K562 (cell line): ENCODE data around the gene ZP3. TPM values are rescaled to one million over a fixed set of nuclear protein-coding genes. Genes with fewer than 3 reads are reported as not detected.
A peak's percentile ranks its signal among the peaks of the same experiment; 100 is the strongest.

Source experiments
- ATAC-seq: fragments of 200-7000 bp; cut with Tn5 transposase; 3 replicates; pipeline ENCODE4 v1.9.1; 2020; ENCODE audit warnings: moderate library complexity
- BruUV-seq: library from RNA; stranded (reverse); fragments of 400-500 nt; replicated peaks from 2 replicates; lab custom pipeline; 2021; lab: Mats Ljungman, UMichigan
- CTCF ChIA-PET: fragments of 300-600 bp; formaldehyde crosslinking; extraction: SDS; loops from one replicate; lab custom pipeline; 2021; ENCODE audit warnings: low intra/inter-chr PET ratio; lab: Yijun Ruan, JAX
- POLR2A ChIA-PET: fragments of 300-600, 350-650 bp; sonication (Branson Sonifier 250); formaldehyde crosslinking; extraction: SDS; loops from one replicate; lab custom pipeline; 2021; ENCODE audit warnings: antibody characterized with exemption, inconsistent platforms; lab: Yijun Ruan, JAX
- DNase-seq, 4 experiments: peaks; one replicate each; pipeline versions ENCODE4 v3.0.0 to v3.0.0-alpha.2; 2011 to 2018; ENCODE audit warnings: low spot score in 3 of 4, mixed read lengths in 3 of 4; ENCODE audit errors: extremely low read depth in 1 of 4
- FAIRE-seq: peaks from 2 replicates; lab custom pipeline; 2011; peaks lifted over from hg19 to GRCh38; lab: Jason Lieb, UNC
- H2AFZ ChIP-seq: 2 replicates; pipeline ENCODE4 v1.6.0; 2011; ENCODE audit warnings: low read depth, low read length, control low read depth, inconsistent platforms
- H3K27ac ChIP-seq: fragments of 200-600 bp; 3 replicates; pipeline ENCODE4 v1.8.0; 2011; ENCODE audit warnings: low read depth, mild to moderate bottlenecking, control low read depth, inconsistent platforms, low read length, moderate library complexity, mixed read lengths; ENCODE audit errors: extremely low read depth
- H3K27me3 ChIP-seq, 2 experiments: fragments of 300-600 bp in 1 of 2; 2 replicates in 1 of 2; 3 replicates in 1 of 2; pipeline versions ENCODE4 v1.6.0 to v1.8.0; 2011; ENCODE audit warnings: inconsistent platforms in 2 of 2, low read length in 2 of 2, mild to moderate bottlenecking in 1 of 2, mixed read lengths in 1 of 2, moderate library complexity in 1 of 2; ENCODE audit not compliant: control insufficient read depth in 2 of 2, insufficient read depth in 2 of 2
- H3K36me3 ChIP-seq: fragments of 300-600 bp; 3 replicates; pipeline ENCODE4 v1.8.0; 2011; ENCODE audit warnings: mild to moderate bottlenecking, low read length, inconsistent platforms; ENCODE audit not compliant: control insufficient read depth, insufficient read depth
- H3K4me1 ChIP-seq, 2 experiments: fragments of 200-600 bp in 1 of 2; replicated peaks in 1 of 2; 2 replicates in 1 of 2; 3 replicates in 1 of 2; pipeline versions ENCODE4 v1.5.1 to v1.8.0; 2011; ENCODE audit warnings: inconsistent platforms in 2 of 2, low read length in 2 of 2, mild to moderate bottlenecking in 1 of 2, mixed read lengths in 1 of 2, moderate library complexity in 1 of 2; ENCODE audit not compliant: control insufficient read depth in 2 of 2, insufficient read depth in 2 of 2
- H3K4me2 ChIP-seq: 2 replicates; pipeline ENCODE4 v1.6.1; 2011; ENCODE audit warnings: low read length, control low read depth, inconsistent platforms, mixed read lengths; ENCODE audit not compliant: insufficient read depth
- H3K4me3 ChIP-seq: fragments of 200-600 bp; sonication (generic), shearing (Covaris generic); 2 replicates; pipeline ENCODE4 v1.5.1; 2016; ENCODE audit warnings: control low read depth, inconsistent platforms
- H3K79me2 ChIP-seq: fragments of 200-600 bp; 3 replicates; pipeline ENCODE4 v1.8.0; 2011; ENCODE audit warnings: low read length, inconsistent platforms; ENCODE audit not compliant: control insufficient read depth, insufficient read depth
- H3K9ac ChIP-seq, 2 experiments: 2 replicates each; pipeline versions ENCODE4 v1.6.0 to v1.6.1; 2011; ENCODE audit warnings: low read depth in 2 of 2, low read length in 2 of 2, control low read depth in 1 of 2, inconsistent platforms in 1 of 2, mild to moderate bottlenecking in 1 of 2, mixed read lengths in 1 of 2; ENCODE audit not compliant: insufficient read depth in 1 of 2
- H3K9me1 ChIP-seq: one replicate; pipeline ENCODE4 v1.6.0; 2011; ENCODE audit warnings: inconsistent platforms, mild to moderate bottlenecking, low read length, moderate library complexity; ENCODE audit not compliant: control insufficient read depth, insufficient read depth
- H3K9me3 ChIP-seq: replicated peaks from 2 replicates; pipeline ENCODE4 v1.5.1; 2011; ENCODE audit warnings: low read depth, low read length, inconsistent platforms; ENCODE audit not compliant: control insufficient read depth, insufficient read depth
- H4K20me1 ChIP-seq: replicated peaks from 2 replicates; pipeline ENCODE4 v1.6.1; 2011; ENCODE audit warnings: low read length, inconsistent platforms, mixed read lengths; ENCODE audit not compliant: control insufficient read depth, insufficient read depth
- CAMTA2 ChIP-seq: fragments of 250-450 bp; sonication (Bioruptor Pico); conservative IDR thresholded peaks from 2 replicates; pipeline ENCODE4 v1.5.1; 2022
- DIDO1 ChIP-seq: fragments of 450-650 bp; IDR thresholded peaks from 2 replicates; pipeline ENCODE4 v1.6.1; 2016; ENCODE audit warnings: low read depth, missing biosample characterization, missing genetic modification characterization
- FOXJ2 ChIP-seq: fragments of 200-800 bp; sonication (Bioruptor generic); IDR thresholded peaks from 2 replicates; pipeline ENCODE4 v1.6.1; 2016; ENCODE audit warnings: missing genetic modification characterization, missing compliant biosample characterization
- HDGF ChIP-seq: fragments of 450-650 bp; IDR thresholded peaks from 2 replicates; pipeline ENCODE4 v1.6.1; 2016
- IFI16 ChIP-seq: fragments of 250-450 bp; sonication (Bioruptor Pico); IDR thresholded peaks from 2 replicates; pipeline ENCODE4 v2.1.2; 2022; ENCODE audit warnings: mild to moderate bottlenecking, inconsistent platforms
- IRF2 ChIP-seq: sonication (generic); formaldehyde crosslinking; IDR thresholded peaks from 2 replicates; pipeline ENCODE4 v1.8.1; 2022; ENCODE audit warnings: mild to moderate bottlenecking, missing genetic modification reagents
- JUNB ChIP-seq: fragments of 450-650 bp; formaldehyde crosslinking; conservative IDR thresholded peaks from 2 replicates; pipeline ENCODE4 v1.4.0; 2020; ENCODE audit warnings: mild to moderate bottlenecking
- MXI1 ChIP-seq: IDR thresholded peaks from 2 replicates; pipeline ENCODE4 v1.6.1; 2011; ENCODE audit warnings: low read depth, mild to moderate bottlenecking, improper control_type of control experiment, low read length
- OTX1 ChIP-seq: fragments of 450-650 bp; formaldehyde crosslinking; IDR thresholded peaks from 2 replicates; pipeline ENCODE4 v1.4.0; 2022; ENCODE audit warnings: mild to moderate bottlenecking
- PKNOX1 ChIP-seq: fragments of 450-650 bp; IDR thresholded peaks from 2 replicates; pipeline ENCODE4 v1.6.1; 2016
- RCOR1 ChIP-seq, 2 experiments: IDR thresholded peaks; 2 replicates each; pipeline ENCODE4 v1.6.1; 2012; ENCODE audit warnings: low read depth in 2 of 2, low read length in 2 of 2, borderline replicate concordance in 1 of 2, improper control_type of control experiment in 1 of 2
- SMAD2 ChIP-seq: fragments of 150-350 bp; IDR thresholded peaks from 2 replicates; pipeline ENCODE4 v1.6.1; 2014; ENCODE audit warnings: low read depth, mild to moderate bottlenecking, low read length
- SMARCA4 ChIP-seq: fragments of 450-650 bp; IDR thresholded peaks from 2 replicates; pipeline ENCODE4 v1.6.1; 2016
- VEZF1 ChIP-seq: fragments of 200-800 bp; sonication (Bioruptor generic); IDR thresholded peaks from 2 replicates; pipeline ENCODE4 v1.6.1; 2017; ENCODE audit warnings: missing genetic modification characterization, missing compliant biosample characterization
- ZMIZ1 ChIP-seq, 2 experiments: fragments of 150-350 bp in 1 of 2; IDR thresholded peaks; 2 replicates each; pipeline ENCODE4 v1.6.1; 2012 to 2016; ENCODE audit warnings: low read depth in 2 of 2, low read length in 2 of 2, mild to moderate bottlenecking in 1 of 2, moderate library complexity in 1 of 2
- ZNF263 ChIP-seq: sonication (generic); formaldehyde crosslinking; IDR thresholded peaks from 2 replicates; pipeline ENCODE4 v1.8.0; 2022; ENCODE audit warnings: mild to moderate bottlenecking, missing genetic modification reagents, borderline replicate concordance
- WGBS: fragments of 100-300 bp; shearing (Covaris generic); methylation state at CpG from one replicate; pipeline ENCODE4 v1.1.6; 2016; ENCODE audit warnings: low coverage, mixed read lengths; ENCODE audit not compliant: insufficient coverage; ENCODE audit errors: missing lambda C conversion rate; 5-methylcytosine and 5-hydroxymethylcytosine counted together
- in situ Hi-C: fragments of 300-500 bp; cut with MboI; formaldehyde crosslinking; loops from 4 replicates; pipeline ENCODE4 v1.15.0; 2018; ENCODE audit warnings: inconsistent platforms, mixed read lengths
- intact Hi-C: fragments of 100-400 bp; cut with micrococcal nuclease; formaldehyde crosslinking; loops from 2 replicates; pipeline ENCODE4 v1.14.2; 2022
- polyA plus RNA-seq, 8 experiments: library from polyadenylated mRNA; depleted of rRNA in 4 of 8; stranded (reverse) in 5 of 8; unstranded in 3 of 8; fragments of >200 nt; fragmentation: Nextera tagmentation in 2 of 8; fragmentation: Illumina TruSeq in 1 of 8; extraction: Ambion mirVana in 2 of 8; extraction: Trizol in 1 of 8; gene quantifications; 2 replicates each; pipeline versions ENCODE4 v1.2.1 to v1.2.3, GENCODE V29; 2011 to 2014; ENCODE audit warnings: inconsistent platforms in 1 of 8, missing spikeins in 1 of 8
- total RNA-seq, 7 experiments: library from RNA; depleted of rRNA in 6 of 7; stranded (reverse); fragments of >200 nt in 6 of 7; fragmentation: Illumina TruSeq in 2 of 7; extraction: Trizol in 2 of 7; gene quantifications; 2 replicates each; pipeline versions ENCODE4 v1.2.1 to v1.2.3, GENCODE V29; 2011 to 2021; ENCODE audit warnings: low replicate concordance in 1 of 7

The ZP3 gene
- total and polyA plus RNA-seq, 9 of the 15 experiments (the other 6 are each of a cell fraction or from before 2014, with no cell fraction given): 1.4 to 3.8 (median 2.4) TPM

GRCh38 chr7:76403780-76404494 is 20.8 kb upstream of the ZP3 start:
- DNase-seq: peak in 1 of 4 experiments; percentile 22
- BruUV-seq: no TSS peak
- no peak for TF ChIP-seq SMAD2
- peak; percentile 14; the same call in 1 of the 2 replicates for TF ChIP-seq PKNOX1
- TF ChIP-seq VEZF1 (CRISPR knock-in tag): peak; percentile 72
- TF ChIP-seq MXI1: no peak
- 0 out of 2 replicates have a peak, but pooled peaks have one; percentile 21 for TF ChIP-seq SMARCA4
- peak; percentile 93 for TF ChIP-seq ZNF263 (CRISPR knock-in tag)
- TF ChIP-seq HDGF: no peak
- no peak for TF ChIP-seq DIDO1 (tag)
- TF ChIP-seq FOXJ2: no peak
- peak in 1 of 2 experiments; percentile 16; a peak in 1 of 4 replicates for TF ChIP-seq RCOR1 (IDR thresholded peaks at IDR 0.05; ENCODE audit: borderline replicate concordance in 1 of 2, low read depth in 2 of 2, low read length in 2 of 2)
- TF ChIP-seq CAMTA2 (CRISPR knock-in tag): no peak
- no peak for TF ChIP-seq JUNB
- TF ChIP-seq OTX1: no peak
- TF ChIP-seq IFI16 (CRISPR knock-in tag): no peak
- no peak for TF ChIP-seq IRF2 (CRISPR knock-in tag)
- TF ChIP-seq ZMIZ1 (IDR thresholded peaks at IDR 0.05; ENCODE audit: low read depth in 2 of 2, low read length in 2 of 2): no peak

More at GRCh38 chr7:76403780-76404494, 20.8 kb upstream of the ZP3 start:
- Histone ChIP-seq H3K4me2 (no peak overlapping the region), H3K27ac (no peak overlapping the region), H3K4me1 (peaks cover 7 to 13% of the 10 kb centered on the region in 2 experiments; a peak in 3 of 5 replicates), H3K9me3 (no peaks in the 10 kb centered on the region), H3K36me3 (peaks cover 6% of the 10 kb centered on the region; the same call in 2 of the 3 replicates), H3K9ac (no peak overlapping the region; a peak in 1 of 4 replicates), H2AFZ (no peak overlapping the region), H4K20me1 (no peaks in the 10 kb centered on the region), H3K9me1 (no peaks in the 10 kb centered on the region), H3K79me2 (no peaks in the 10 kb centered on the region; the same call in 2 of the 3 replicates), H3K27me3 (no peaks in the 10 kb centered on the region), H3K4me3 (no peak overlapping the region)
- intact Hi-C loops (no loop called here), in situ Hi-C loops (no loop called here)
- ATAC-seq (peak; percentile 21; the same call in 2 of the 3 replicates), FAIRE-seq (peak; percentile 75)
- ChIA-PET CTCF (no interaction called here), POLR2A (interaction anchor here (0.5 to 1.2 kb wide), 5 partner anchors 9 to 1395 kb away, joined by 3 to 5 read pairs (median 4); no protein-coding TSS in a partner anchor)
- WGBS: 60% methylated on average over 10 of the region's 10 CpGs
